Putamen (tissue), 1 donor: Measurements from ENCODE around the gene ADORA2A.
"Not testable (repeated sequence)": the region's sequence is repeated elsewhere in the genome, so short reads cannot be mapped to it uniquely, and the experiment has no call there.

Experiments
- DNase-seq: peaks from one replicate; pipeline ENCODE4 v3.0.0-alpha.2; 2016; ENCODE audit warnings: low spot score

ADORA2A gene

GRCh38 chr22:24489011-24489410 is 61.6 kb downstream of the ADORA2A start:
- no peak for DNase-seq

GRCh38 chr22:24489434-24489833 is 62.0 kb downstream of the ADORA2A start:
- not testable (repeated sequence) for DNase-seq
